ENCODE data around the gene PLEKHG4B.

The PLEKHG4B gene

GRCh38 chr5:141761-142160, 49.8 kb downstream of the PLEKHG4B start:
- H4K20me1 ChIP-seq (ENCODE audit: low read depth, low read length) = no peaks in the 10 kb centered on the region
- H3K79me2 ChIP-seq (ENCODE audit: insufficient read depth, low read length) = no peaks in the 10 kb centered on the region
- TF ChIP-seq EZH2phosphoT487 (conservative IDR thresholded peaks at IDR 0.05; ENCODE audit: low read length) = no peak
- TF ChIP-seq CTCF (IDR thresholded peaks at IDR 0.05; ENCODE audit: insufficient read depth, low read length, poor library complexity, severe bottlenecking) = no peak
- no peak overlapping the region for H3K4me3 ChIP-seq (ENCODE audit: insufficient read depth, low read length, poor library complexity, severe bottlenecking)
- no peaks in the 10 kb centered on the region for H3K9me3 ChIP-seq (ENCODE audit: insufficient read depth, low read length)
- H3K4me2 ChIP-seq (ENCODE audit: low read depth, low read length, poor library complexity, severe bottlenecking) = no peak overlapping the region
- no peaks in the 10 kb centered on the region for H3K36me3 ChIP-seq (ENCODE audit: low read length)
- no peaks in the 10 kb centered on the region for H3K27me3 ChIP-seq (ENCODE audit: low read length)
- no peaks in the 10 kb centered on the region for H3K9me2 ChIP-seq (replicated peaks; ENCODE audit: insufficient read depth, low read length)
- H3K27ac ChIP-seq (ENCODE audit: low read depth, low read length) = no peak overlapping the region
- no peak overlapping the region for H3K9ac ChIP-seq (ENCODE audit: low read length)
- no peak overlapping the region for H2AFZ ChIP-seq (ENCODE audit: low read depth, low read length, severe bottlenecking)
- H3F3A ChIP-seq (ENCODE audit: insufficient read depth) = no peaks in the 10 kb centered on the region; the same call in 1 of the 2 replicates

- no peak overlapping the region for H3K4me2 ChIP-seq (ENCODE audit: low read depth, low read length, poor library complexity, severe bottlenecking)
- no peaks in the 10 kb centered on the region for H3K36me3 ChIP-seq (ENCODE audit: low read length)
- no peak overlapping the region for H3K27ac ChIP-seq (ENCODE audit: low read depth, low read length)
- no peak overlapping the region for H2AFZ ChIP-seq (ENCODE audit: low read depth, low read length, severe bottlenecking)
- no peak overlapping the region for H3K9ac ChIP-seq (ENCODE audit: low read length)
- TF ChIP-seq EZH2phosphoT487 (conservative IDR thresholded peaks at IDR 0.05; ENCODE audit: low read length) = no peak
- no peak for TF ChIP-seq CTCF (IDR thresholded peaks at IDR 0.05; ENCODE audit: insufficient read depth, low read length, poor library complexity, severe bottlenecking)
- H3K9me3 ChIP-seq (ENCODE audit: insufficient read depth, low read length) = peaks cover 6% of the 10 kb centered on the region; the same call in 1 of the 2 replicates
- H4K20me1 ChIP-seq (ENCODE audit: low read depth, low read length) = no peaks in the 10 kb centered on the region
- no peak overlapping the region for H3K4me3 ChIP-seq (ENCODE audit: insufficient read depth, low read length, poor library complexity, severe bottlenecking)
- no peaks in the 10 kb centered on the region for H3K9me2 ChIP-seq (replicated peaks; ENCODE audit: insufficient read depth, low read length)
- H3F3A ChIP-seq (ENCODE audit: insufficient read depth) = no peaks in the 10 kb centered on the region; the same call in 1 of the 2 replicates
- H3K79me2 ChIP-seq (ENCODE audit: insufficient read depth, low read length) = no peaks in the 10 kb centered on the region
- H3K27me3 ChIP-seq (ENCODE audit: low read length) = no peaks in the 10 kb centered on the region
These were observed 50.4 kb downstream of the PLEKHG4B start for GRCh38 chr5:142246-142810.

- Histone ChIP-seq H3F3A (ENCODE audit: insufficient read depth) (no peaks in the 10 kb centered on the region; the same call in 1 of the 2 replicates), H3K79me2 (ENCODE audit: insufficient read depth, low read length) (no peaks in the 10 kb centered on the region), H3K4me3 (ENCODE audit: insufficient read depth, low read length, poor library complexity, severe bottlenecking) (no peak overlapping the region), H2AFZ (ENCODE audit: low read depth, low read length, severe bottlenecking) (no peak overlapping the region), H4K20me1 (ENCODE audit: low read depth, low read length) (no peaks in the 10 kb centered on the region), H3K9me3 (ENCODE audit: insufficient read depth, low read length) (peaks cover 13% of the 10 kb centered on the region; the same call in 1 of the 2 replicates), H3K9me2 (replicated peaks; ENCODE audit: insufficient read depth, low read length) (no peaks in the 10 kb centered on the region), H3K9ac (ENCODE audit: low read length) (no peak overlapping the region), H3K27me3 (ENCODE audit: low read length) (no peaks in the 10 kb centered on the region), H3K36me3 (ENCODE audit: low read length) (no peaks in the 10 kb centered on the region), H3K27ac (ENCODE audit: low read depth, low read length) (no peak overlapping the region), H3K4me2 (ENCODE audit: low read depth, low read length, poor library complexity, severe bottlenecking) (no peak overlapping the region)
- TF ChIP-seq EZH2phosphoT487 (conservative IDR thresholded peaks at IDR 0.05; ENCODE audit: low read length) = no peak
- TF ChIP-seq CTCF (IDR thresholded peaks at IDR 0.05; ENCODE audit: insufficient read depth, low read length, poor library complexity, severe bottlenecking) = no peak
These were observed 51.1 kb downstream of the PLEKHG4B start for GRCh38 chr5:143041-143440.
